Activated gamma-delta T cell (primary cell): ENCODE data around the gene SDCBP2.

Experiments
- DNase-seq: peaks from one replicate; lab custom pipeline; 2025; lab: John Stamatoyannopoulos, UW

The SDCBP2 gene

DNA sequence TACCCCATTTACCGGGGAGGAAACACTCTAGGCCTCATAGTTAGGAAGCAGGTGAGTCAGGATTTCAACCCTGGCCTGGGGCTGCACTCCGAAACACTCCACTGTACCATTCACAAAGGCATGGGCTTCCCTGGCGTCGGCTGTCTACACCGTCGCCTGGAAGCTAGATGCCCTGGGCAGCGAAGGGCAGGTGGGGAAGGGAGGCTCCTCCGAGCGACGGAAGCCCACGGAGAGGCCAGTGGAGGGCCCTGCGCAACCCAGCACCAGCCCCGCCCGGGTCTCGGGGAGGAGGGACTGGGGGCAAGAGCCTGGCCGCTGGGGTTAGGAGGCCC lies 16.1 kb downstream of the SDCBP2 start:
- no peak for DNase-seq

- DNase-seq, result no peak
Observed at GRCh38 chr20:1312308-1312707, 16.6 kb downstream of the SDCBP2 start.

DNA sequence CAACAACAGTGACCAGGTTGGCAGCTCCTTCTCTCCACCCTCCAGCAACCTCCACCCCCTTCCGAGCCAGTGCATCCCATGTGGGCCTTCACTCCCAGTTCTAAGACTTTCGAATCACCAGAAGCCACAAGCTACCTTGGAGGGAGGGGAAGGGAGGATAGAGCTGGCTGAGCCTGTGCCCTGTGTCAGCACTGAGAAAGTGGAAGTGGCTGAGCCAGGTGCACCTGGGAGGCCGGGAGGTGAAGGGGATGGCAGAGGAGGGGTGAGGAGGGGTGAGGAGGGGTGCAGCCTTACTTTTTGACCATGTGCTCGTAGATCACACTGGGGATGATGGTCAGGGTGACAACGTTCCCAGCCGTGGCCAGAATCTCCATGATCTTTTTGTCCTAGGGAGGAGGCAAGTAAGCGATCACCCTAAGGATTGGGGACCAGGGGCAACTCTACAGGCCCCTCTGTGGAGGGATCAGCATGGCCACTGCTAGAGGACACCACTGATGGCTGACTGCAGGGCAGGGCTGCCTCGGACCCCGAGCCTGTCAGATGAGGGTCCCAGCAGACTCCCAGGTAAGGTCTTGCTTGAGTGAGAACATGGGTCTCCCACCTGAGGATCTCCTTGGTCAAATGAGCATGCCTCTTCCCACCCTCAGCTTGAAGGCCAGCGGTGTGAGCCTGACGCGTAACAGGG lies 18.3 kb downstream of the SDCBP2 start:
- DNase-seq, result no peak

DNA sequence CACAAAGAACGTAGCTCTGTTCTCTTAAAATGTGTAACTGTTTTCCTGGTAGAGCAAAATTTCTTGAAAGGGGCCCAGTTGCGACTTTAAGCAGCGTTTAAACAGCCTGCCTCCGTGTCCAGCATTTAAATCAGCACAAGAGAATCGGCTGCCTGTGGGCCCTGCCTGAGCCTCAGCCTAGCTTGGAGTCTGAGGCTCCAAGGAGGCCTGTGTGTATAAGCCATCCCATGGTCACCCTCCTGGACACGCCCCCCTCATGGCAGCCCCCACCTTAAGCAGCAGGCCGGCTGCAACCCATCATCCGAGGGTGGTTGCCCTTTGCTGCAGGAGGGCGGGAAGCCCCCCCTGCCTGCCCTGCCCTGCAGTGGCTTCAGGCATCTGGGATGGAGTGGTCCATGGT lies 18.9 kb downstream of the SDCBP2 start:
- no peak for DNase-seq

DNA sequence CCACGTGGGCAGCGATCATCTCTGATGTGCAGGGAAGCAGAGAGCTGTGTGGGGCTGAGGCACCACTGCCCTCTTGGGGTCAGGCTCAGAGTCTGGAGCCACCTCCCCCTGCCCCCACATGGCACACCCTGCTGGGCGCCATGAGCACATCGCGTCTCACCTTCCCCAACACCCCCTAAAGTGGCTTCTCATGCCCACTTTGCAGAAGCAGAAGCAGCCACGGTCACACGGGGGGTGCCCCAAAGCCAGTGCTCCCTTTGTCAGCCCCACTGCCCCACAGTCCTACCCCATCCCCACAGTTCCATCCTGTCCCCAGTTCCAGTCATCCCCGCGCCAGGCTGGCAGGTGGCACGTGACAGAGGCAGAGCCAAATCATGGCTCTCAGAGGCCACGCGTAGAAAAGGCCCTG lies 19.5 kb downstream of the SDCBP2 start:
- no peak for DNase-seq

- DNase-seq, result no peak
Observed at GRCh38 chr20:1308702-1309095, 20.2 kb downstream of the SDCBP2 start.

GRCh38 chr20:1308067-1308701 lies 20.8 kb downstream of the SDCBP2 start:
- DNase-seq, result no peak

- DNase-seq, result no peak
Observed at GRCh38 chr20:1307571-1307971, 21.4 kb downstream of the SDCBP2 start.

DNA sequence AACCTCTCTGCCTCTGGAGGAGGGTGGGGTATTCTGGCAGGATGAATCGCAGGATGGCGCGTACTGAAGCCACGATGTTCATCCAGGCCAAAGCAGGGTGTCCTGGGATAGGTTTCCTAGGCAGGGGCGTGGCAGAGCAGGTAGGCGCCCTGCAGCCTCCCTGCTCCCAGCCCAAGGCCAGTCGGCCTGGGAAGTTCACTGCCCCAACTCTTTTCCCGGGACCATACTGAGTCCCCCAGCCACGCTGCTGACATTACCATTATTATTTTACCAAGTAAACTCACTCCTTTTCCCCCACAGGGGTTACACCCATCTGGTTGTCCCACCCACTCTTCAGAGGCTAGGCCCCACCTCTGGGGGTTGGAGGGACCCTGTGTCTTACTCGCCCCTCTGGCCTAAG lies 21.8 kb downstream of the SDCBP2 start:
- no peak for DNase-seq

- DNase-seq, result no peak
Observed at GRCh38 chr20:1306316-1307135, 22.4 kb downstream of the SDCBP2 start.

GRCh38 chr20:1305712-1306111 lies 23.2 kb downstream of the SDCBP2 start:
- no peak for DNase-seq

DNA sequence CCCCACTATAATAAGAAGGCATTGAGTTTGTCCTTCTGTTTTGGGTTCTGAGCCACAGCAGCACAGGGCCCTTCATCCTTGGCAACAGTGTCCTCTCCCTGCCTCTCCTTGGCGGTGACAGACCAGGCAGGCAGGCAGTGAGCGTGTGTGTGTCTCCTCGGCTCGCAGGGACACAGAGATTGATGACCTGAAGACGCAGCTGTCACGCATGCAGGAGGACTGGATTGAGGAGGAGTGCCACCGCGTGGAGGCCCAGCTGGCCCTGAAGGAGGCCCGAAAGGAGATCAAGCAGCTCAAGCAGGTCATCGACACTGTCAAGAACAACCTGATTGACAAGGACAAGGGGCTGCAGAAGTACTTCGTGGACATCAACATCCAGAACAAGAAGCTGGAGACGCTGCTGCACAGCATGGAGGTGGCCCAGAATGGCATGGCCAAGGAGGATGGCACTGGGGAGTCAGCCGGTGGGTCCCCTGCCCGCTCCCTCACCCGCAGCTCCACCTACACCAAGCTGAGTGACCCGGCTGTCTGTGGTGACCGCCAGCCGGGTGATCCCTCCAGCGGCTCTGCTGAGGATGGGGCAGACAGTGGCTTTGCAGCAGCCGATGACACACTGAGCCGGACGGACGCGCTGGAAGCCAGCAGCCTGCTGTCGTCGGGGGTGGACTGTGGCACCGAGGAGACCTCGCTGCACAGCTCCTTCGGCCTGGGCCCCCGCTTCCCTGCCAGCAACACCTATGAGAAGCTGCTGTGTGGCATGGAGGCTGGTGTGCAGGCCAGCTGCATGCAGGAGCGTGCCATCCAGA lies 24.0 kb downstream of the SDCBP2 start:
- DNase-seq, result no peak

GRCh38 chr20:1302685-1303541 lies 26.0 kb downstream of the SDCBP2 start:
- no peak for DNase-seq

- DNase-seq, result no peak
Observed at GRCh38 chr20:1301031-1301529, 27.9 kb downstream of the SDCBP2 start.

DNA sequence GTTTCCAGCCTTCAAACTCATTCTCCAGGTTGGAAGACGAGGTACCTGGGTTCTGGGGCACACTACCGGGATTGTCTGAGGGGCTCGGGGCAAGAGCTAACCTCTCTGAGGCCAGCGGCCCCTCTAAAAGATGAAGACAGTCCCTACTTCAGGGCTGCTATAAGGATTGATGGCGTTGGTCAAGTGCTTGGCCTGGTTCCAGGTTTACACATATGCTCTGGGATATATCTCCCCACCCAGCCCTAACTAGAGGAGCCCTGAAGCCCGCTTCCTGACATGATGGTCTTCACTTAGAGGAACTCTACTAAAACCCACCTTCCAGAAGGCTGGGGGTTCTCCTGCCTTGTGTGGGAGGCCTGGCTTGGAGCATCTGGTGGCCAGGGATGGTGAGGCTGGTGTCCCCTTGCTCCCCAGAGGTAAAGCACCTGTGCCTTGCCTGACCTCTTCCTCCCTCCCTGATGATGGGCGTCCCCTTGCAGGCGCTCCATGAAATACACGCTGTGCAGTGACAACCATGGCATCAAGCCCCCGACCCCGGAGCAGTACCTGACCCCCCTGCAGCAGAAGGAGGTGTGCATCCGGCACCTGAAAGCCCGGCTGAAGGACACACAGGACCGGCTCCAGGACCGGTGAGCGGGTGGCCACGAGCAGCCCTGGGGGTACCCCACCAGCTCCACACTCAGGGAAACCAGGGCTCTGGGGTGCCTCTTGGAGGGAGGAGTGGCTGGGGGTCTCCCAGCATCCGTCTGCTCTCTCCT lies 28.7 kb downstream of the SDCBP2 start:
- no peak for DNase-seq

GRCh38 chr20:1299522-1299921 lies 29.4 kb downstream of the SDCBP2 start:
- no peak for DNase-seq

GRCh38 chr20:1298888-1299511 lies 29.9 kb downstream of the SDCBP2 start:
- no peak for DNase-seq

DNA sequence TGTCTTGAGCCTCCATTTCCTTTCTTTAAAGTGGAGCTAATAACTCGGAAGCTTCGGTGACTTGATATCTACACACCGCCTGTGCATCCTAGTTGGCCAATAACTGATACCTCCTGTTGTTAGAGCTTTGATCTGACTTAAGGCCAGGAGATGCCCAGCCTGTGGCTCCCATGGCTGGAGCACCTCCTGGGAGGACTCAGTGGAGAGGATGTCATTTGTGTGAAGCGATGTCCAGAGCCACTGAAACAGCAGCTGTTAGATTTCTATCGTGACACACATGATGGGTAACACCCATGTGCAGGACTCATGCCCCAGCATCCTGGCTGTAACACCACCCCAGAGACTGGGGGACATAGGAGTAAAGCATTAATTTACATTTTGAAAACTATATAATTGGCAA lies 30.8 kb downstream of the SDCBP2 start:
- no peak for DNase-seq

- no peak for DNase-seq
Observed at GRCh38 chr20:1297486-1297885, 31.5 kb downstream of the SDCBP2 start.

DNA sequence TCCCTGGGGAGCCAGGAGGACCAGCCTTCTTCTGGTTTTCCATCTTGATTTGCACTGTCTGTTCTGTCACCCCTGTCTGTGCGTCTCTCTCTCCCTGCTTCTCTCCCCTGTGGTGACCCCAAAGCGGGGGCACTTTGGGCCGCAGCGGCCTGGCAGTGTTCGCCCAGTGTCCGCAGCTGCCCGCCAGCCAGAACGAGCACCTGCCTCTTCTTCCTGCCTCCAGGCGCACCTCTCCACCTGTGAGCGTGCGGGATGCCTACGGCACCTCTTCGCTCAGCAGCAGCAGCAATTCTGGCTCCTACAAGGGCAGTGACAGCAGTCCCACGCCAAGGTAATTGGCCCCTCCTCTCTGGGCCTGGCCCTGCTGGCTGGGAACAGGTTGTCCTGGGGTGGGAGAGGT lies 32.0 kb downstream of the SDCBP2 start:
- DNase-seq, result no peak
